HUDEP-2 (cell line): ENCODE data around the gene PHF2.

ENCODE experiments used
- DNase-seq, 76 experiments: peaks; one replicate each; lab custom pipeline; 2025; ENCODE audit not compliant: unreplicated experiment in 76 of 76; lab: John Stamatoyannopoulos, UW

Gene PHF2

DNA sequence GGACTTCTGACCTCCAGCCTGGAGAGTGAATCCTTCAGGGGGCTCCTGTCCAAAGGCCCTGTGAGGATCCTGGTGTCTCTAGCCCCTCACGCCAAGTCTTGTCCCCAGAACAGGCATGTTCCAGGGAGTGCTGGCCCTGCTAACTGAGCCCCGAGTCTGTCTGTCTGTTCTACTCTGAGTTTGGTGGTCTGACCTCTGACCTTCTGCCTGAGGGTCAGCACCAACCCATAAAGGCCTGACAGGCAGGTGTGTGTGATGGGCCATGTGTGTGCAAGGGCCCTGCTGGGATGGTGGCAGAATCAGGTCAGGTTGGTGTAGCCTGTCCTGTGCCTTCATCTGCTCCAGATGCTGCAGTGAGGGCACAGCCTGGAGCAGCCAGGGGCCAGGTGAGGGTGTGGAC, 46.3 kb downstream of the PHF2 start:
- no peak for DNase-seq

DNA sequence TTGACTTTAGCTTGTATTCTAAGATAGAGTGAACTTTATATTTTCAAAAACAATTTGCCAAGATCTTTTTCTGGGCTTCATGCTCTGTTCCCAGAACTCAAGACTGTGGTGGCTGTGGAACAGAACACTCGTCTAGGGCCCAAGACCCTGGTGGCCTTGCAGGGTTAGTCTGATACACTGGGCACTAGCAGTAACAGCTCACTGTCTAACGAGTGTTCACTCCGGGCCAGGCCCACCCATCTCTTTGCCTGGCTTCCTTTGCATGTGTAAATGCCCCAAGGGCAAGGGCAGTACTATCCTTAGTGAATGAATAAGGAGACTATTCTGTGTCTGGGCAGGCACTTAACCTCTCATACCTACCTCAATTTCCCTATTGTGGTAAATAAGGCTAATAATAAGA, 47.4 kb downstream of the PHF2 start:
- no peak for DNase-seq

DNA sequence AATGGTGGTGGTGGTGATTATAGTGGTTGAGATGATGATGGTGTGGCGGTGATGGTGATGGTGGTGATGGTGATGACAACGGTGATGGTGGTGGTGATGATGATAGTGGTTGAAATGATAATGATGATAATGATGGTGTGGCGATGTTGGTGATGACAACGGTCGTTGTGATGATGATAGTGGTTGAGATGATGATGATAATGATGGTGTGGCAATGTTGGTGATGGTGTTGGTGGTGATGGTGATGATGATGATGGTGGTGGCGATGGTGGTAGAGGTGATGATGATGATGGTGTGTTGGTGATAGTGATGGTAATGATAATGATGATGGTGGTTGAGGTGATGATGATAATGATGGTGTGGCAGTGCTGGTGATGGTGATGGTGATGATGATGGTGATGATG, 48.0 kb downstream of the PHF2 start:
- DNase-seq, result no peak

DNA sequence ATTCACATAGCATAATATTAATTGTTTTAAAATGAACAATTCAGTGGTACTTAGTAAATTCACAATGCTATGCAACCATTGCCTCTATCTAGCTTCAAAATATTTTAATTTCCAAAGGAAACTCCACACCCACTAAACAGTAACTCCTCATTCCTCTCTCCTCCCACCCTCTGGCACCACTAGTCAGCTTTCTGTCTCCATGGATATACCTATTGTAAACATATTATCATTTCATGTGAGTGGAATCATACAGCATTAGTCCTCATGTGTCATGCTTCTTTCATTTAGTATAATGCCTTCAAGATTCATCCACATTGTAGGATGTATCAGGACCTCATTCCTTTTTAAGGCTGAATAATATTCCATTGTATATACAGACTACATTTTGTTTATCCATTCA, 48.6 kb downstream of the PHF2 start:
- DNase-seq, result no peak

DNA sequence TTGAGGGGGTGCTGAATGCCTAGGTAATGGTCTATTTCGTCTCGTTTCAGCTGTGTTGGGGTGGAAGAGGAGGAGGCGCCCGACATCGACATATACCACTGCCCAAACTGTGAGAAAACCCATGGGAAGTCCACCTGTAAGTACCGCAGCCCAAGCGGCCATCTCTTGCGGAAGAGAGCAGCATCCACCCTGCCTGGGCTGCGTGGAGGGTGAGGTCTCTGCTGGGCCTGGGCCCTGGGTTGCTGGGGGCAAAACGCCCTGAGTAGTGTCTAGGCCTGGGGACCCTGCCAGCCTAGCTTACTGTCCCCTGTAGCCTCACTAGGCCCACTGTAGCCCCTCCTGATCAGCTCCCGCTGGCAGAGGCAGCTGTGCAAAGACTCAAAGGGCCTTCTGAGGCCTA, 53.5 kb downstream of the PHF2 start:
- DNase-seq, result no peak

DNA sequence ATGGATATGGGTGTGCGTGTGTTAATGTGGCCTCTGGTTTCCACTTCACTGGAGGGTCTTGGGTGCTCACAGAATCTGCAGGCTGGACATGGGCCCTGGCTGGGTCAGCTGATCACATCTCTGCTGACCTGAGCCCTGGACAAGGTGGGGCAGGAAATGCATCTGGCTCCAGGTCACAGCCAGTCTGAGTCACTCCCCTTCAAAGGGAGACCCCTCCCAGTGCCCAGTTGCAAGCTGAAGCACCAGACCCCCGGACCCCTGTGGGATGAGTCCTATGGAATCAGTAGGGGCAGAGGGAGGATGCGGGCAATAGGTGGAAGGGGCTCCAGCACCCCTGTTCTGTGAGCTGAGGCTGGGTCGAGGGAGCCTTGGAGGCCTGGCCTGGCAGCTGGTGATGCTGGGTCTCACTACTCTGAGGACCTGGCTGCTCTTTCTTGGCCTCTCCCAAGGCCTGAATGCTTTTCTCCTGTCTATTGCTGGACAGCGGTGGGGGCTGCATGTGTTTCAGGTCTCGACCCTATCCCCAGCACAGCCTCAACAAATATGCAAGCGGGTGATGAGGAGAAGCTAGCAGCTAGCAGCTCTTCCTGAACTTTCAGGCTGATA, 54.5 kb downstream of the PHF2 start:
- DNase-seq, result no peak

DNA sequence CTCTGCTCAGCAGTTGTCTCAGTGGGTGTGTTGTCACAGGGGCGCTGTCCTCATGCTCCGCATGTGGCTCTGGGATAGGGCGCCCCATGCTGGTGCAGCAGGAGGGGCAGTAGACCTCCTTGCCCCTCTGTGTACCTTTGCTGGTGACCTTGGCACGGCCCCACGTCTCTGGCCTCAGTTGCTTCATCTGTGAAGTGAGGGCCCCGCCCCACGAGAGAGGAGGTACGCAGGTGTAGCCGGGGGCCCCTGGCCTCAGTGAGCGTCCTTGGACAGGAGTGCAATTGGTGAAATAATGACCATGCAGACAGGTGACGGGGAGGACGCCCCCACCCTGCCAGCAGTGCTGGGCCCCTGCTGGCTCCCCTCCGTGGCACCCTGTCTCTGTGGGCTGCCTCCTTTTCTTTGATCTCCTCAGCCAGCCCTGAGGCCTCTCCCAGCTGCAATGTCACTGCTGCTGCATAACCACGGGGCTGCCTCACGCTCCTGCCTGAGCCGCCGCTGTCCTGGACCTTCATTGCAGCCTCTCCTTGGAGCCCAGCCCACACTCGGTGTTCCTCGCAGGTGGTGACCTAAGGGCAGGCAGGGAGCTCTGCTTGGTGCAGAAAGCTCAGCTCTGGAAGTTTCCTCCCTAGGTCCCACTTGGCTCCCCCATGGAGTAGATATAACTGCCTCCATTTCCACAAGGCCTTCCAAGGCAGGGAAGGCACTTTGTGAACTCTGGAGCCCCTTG, 57.3 kb downstream of the PHF2 start:
- DNase-seq, result no peak

DNA sequence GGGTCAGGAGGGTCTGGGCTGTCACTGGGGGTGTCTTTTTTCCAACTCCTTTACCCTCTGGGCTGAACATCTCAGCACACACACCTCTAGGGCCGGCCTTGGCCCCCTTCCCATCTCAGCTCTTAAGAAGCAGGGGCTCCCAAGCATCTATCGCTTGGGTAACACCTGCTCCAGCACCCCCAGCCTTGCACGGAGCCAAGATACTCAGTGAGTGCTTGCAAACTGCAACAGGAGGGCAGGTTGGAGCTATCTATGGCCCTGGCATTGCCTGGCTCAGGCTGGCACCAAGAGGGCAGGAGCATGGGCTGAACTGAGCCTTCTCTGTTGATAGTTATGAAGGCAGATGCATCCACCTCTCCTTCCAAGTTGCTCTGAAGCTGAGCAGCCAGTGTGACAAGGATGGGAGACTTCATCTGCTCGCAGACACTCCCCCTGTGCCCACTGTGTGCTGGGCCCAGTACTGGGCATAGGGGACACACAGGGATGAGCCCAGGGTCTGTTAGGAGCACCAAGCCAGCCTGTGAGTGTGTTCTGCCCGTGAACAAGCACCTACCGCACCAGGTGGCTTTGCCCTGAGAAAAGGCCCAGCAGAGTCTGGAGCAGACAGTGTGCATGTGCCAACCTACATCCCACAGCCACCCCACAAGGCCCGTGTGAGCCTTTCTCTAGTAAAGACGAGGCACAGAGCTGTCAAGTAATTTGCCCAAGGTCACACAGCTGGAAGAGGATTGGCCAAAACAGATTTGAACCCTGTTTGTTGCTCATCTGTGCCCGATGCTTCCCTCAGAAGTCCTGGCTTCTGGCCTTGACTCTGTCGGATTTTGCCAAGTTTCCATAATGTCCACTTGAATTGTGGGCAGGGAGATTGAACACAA, 58.2 kb downstream of the PHF2 start:
- no peak for DNase-seq

DNA sequence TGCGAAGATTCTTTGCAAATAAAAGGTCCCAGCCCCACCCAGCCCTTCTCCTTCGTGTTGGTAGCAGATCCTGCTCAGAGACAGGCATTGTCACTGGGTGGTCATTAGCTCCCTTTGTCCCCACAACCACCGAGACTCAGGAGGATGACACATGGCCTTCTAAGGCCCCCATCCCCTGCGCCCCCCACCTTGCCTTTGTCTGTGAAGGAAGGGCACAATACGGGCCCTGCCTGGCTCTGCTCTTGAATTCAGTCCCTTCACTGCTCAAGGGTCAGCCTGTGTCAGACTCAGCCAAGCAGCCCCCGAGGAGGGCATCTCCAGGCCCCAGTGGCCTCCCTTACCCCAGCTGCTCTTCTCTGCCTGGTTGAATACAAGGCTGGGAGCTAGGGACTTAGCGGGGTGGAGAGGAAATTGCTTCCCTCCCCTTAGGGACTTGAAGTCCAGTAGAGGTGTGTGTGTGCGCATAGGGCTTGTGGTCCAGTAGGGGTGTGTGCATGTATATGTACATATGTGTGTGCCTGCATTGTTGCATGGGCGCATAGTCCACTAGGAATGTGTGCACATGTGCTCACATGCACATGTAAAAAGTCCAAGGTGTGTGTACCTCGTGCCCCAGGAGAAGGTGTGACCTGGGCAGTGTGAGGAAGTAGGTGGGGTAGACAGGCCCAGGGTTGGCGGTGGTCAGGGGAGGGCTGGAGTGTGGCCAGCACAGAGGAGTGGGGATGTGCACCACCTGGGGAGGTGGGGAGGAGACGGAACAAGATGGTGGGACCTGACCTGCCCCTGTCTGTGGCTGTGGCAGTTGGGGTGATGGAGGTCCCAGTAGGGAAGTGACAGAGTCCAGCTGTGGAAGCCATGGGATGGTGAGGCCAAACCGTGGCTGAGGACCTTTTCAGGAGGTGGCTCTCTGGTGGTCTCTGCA, 59.1 kb downstream of the PHF2 start:
- DNase-seq, result no peak

DNA sequence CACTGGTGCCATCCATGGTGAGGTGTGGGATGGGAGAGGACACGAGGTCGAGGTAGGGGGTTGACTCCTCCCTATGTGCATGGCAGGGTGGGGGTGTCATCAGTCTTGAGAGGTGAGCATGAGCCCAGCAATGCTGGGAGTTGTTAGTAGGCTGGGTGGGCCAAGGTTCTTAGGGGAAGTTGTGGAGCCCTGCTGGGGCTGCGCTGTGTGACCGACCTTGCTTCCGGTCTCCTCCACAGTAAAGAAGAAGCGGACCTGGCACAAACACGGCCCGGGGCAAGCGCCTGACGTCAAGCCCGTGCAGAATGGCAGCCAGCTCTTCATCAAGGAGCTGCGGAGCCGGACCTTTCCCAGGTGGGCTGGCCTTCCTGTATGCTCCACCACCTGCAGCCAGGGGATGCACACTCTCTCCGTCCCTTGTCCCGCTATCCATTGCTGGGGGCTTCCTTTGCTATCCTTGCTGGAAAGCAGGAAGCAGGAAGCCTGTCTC, 59.8 kb downstream of the PHF2 start:
- DNase-seq, result no peak

DNA sequence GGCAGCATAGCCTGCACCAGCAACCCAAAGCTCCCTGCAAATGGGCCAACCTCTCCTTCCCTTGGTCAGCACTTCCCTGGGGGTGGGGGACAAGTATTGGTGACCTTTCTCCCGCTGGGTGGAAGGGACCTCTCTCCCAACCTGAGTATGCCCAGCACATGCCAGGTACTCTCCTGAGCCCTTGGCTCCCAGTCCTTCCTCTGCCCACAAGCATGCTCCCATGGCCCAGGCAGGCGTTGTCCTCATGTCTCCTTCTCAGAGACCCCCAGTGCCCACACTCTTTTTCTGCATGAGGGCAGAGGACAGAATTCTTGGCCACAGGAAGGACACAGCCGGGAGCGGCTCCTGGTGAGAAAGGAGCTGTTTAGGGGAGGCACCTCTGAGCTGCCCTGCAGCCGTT, 60.3 kb downstream of the PHF2 start:
- no peak for DNase-seq

DNA sequence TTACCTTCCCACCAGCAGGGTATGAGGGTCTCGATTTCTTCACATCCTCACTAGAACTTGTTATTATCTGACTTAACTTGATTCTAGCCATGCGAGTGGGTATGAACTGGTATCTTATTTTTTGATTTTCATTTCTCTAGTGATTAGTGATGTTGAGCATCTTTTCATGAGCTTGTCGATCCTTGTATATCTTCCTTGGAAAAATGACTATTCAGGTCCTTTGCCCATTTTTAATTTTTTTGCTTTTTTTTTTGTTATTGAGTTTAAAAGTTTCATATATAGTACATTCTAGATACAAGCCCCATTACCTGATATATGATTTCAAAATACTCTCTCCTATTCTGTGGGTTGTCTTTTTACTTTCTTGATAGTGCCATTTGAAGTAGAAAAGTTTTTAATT, 61.5 kb downstream of the PHF2 start:
- no peak for DNase-seq

DNA sequence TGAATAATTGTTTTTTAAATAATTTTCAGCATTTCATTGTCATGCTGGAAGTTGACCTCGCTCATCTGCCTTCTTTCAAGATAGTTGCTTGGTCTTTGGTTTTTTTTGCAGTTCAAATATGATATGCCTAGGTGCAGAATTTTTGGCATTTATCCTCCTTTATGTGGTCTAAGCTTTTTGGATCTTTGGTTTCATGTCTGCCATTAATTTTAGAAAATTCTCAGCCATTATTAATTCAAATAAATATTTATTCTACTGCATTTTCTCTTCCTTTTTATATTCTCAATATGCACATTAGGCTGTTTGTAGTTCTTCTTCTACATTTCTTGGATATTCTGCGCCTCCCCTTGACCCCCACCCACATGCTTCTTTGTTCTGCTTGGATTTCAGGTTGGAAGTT, 63.6 kb downstream of the PHF2 start:
- no peak for DNase-seq

DNA sequence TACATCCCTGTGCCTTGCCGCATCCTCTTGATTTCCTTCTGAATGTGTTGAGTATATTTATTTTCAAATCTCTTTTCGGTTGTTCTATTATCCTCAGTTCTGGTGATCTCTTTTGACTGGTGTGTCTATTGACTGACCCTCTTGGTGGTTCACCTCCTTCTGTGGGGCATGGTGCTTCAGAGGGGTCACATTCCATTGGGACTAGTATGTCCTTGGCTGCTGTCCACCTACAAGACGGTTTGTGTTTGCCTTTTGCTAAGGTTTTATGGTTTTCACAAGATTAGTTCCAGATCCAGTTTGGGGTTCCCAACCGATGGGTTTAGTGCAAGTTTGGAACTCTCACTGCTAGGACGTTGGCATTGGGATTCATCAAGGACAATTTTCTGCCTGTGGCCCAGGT, 66.6 kb downstream of the PHF2 start:
- no peak for DNase-seq

DNA sequence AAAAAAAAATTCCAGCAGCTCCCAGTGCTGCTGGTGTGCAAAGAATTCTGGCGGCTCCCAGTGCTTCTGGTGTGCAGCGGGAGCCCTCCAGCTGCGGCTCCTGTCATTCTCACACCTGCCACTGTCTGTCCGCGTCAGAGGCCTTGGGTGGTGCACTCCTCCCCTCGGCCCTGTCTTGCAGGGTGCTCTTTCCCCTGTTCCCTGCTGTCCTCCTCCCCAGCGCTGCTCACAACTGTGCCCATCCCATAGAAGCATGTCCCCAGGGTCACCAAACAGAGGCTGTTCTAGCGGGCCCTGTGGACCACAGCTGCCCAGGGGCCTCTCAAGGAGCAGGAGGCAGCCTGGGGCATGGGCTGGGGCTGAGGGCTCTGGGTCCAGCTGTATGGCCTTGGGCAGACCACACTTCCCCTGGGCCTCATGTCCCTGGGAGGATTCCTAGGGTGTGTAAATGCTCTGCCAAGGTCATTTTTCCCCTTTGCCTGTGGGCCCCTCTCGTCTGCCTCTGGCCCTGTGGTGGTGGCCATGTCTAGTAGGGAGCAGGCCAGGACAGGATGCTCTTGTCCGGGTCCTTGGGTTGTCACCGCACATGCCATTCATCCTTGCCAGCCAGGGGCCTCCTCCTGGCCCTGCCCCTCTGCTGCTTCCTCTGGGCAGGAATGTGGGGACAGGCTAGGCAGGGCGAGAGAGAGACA, 68.2 kb downstream of the PHF2 start:
- DNase-seq, result no peak

DNA sequence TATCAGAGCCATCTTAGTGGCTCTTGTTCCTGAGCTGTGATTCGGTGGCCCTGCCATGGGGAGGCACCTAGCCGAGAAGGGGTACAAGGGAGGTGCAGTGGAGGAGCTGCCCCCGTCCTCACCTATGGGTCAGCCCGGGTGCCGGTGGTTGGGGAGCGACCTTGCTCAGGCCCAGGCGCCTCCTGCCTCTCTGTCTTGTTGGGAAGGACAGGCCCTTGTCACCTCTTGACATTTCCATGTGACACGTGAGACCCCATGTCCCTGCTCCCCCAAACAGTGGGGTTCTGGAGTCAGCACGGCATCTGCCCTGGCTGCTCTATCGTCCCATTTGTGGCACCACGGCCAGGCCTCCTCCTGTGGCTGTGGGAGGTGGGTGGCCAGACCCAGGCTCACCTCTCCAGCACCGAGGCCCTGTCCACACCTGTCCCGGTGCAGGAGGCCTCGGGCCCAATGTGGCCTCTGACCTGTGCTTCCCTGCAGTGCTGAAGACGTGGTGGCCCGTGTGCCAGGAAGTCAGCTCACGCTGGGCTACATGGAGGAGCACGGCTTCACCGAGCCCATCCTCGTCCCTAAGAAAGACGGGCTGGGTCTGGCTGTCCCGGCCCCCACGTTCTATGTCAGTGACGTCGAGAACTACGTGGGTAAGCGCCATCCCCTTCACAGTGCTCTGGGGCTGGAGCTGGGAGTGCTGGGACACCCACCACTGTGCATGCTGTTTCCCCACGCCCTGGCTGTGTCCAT, 68.9 kb downstream of the PHF2 start:
- DNase-seq, result no peak

DNA sequence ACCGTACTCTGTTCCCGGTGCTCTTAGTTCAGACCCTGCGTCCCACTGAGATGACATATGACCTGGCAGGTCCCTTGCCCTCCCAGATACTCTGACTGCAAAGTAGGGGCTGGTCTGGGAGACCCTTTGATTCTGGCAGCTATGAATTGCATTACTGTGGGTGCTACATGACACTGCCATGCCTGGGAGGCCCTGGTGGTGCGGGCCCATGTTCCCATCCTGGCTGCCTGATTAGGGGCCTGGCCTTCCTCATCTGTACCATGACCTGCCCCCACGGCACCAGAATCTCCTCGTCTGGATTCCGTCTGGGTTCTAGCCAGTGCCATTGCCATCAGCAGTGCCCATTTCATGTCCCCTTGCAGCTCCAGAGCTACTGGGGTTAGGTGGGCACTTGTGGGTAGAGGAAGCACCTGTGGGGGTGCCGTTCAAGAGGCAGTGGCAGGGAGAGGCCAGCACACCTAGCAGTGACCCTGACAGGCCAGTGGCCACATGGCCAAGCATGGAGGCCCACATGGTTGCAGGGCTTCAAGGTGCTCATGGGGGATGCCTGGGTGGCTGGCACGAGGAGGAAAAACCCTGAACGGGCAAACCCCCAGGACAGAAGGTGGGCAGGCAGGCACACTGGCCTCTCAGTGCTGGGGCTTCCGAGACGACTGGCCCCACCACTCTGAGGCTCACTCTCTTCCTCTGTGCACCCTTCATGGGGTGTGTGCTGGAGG, 69.7 kb downstream of the PHF2 start:
- no peak for DNase-seq

DNA sequence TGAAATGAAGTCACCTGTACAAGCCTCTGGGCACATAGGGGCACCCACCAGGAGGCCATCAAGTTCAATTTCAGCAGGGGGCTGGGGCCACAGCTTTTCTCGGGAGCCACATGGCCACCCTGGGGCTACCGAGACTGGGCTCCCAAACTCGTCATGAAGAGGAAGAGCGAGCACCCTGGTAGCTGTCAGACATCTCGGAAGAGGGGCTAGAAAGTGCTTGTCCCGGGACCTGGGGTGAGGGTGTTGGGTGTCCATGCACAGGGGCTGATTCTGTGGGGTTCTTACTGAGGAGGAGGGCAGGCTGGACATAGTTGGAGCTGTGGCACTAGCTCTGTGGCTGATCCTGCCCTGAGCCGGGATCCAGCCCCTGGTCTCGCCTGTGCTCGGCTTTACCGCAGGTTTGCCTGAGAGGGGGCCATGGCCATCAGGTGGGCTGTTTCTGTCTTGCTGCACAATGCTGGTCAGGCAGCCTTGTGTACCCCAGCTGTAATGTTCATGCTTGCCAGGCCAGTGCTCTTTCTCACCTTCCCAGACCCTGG, 70.3 kb downstream of the PHF2 start:
- no peak for DNase-seq
